Stimulated activated CD8-positive, alpha-beta memory T cell treated with anti-CD3 and anti-CD28 coated beads, Interleukin-15, amount 100 ng/mL, for 1 hour (primary cell): Measurements from ENCODE around the gene NPAS2.

Experiments used
- DNase-seq: peaks from one replicate; pipeline ENCODE4 v3.0.0-alpha.2; 2020; ENCODE audit warnings: low read depth

The NPAS2 gene

GRCh38 chr2:100990166-100990565 is 170.2 kb downstream of the NPAS2 start:
- no peak for DNase-seq

DNA sequence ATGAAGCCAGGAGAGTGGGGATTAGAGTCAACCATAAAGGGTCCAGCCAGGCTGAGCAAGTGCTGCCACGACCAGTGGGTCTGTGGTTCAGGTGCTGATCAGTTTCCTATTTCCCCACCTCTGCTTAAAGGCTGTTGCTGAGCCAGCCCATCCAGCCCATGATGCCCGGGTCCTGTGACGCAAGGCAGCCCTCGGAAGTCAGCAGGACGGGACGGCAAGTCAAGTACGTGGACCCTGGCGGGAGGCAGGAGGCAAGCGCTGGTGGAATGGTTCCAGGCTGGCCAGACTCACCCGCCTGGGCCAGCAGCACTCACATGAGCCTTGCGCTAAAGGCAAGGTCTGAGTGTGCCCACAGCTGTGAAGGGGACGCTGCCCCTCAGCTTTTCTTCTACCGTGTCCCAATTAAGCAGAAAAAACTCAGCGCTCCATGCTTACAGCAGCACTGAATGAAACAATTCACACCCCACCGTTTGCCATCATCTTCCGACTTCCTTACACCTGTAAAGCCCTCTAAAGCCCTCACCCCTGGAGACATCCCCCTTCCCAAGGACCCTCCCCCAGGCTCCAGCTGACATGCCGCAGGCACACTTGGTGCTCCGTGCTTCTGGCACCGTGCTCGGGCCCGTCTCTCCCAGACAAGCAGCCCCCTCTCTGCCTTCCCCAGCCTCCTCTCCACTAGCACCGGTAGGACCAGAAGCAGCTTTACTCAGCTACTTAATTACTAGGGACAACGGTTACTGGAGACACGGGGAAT is 170.9 kb downstream of the NPAS2 start:
- no peak for DNase-seq

- no peak for DNase-seq
These were observed 171.4 kb downstream of the NPAS2 start for GRCh38 chr2:100991404-100991773.

DNA sequence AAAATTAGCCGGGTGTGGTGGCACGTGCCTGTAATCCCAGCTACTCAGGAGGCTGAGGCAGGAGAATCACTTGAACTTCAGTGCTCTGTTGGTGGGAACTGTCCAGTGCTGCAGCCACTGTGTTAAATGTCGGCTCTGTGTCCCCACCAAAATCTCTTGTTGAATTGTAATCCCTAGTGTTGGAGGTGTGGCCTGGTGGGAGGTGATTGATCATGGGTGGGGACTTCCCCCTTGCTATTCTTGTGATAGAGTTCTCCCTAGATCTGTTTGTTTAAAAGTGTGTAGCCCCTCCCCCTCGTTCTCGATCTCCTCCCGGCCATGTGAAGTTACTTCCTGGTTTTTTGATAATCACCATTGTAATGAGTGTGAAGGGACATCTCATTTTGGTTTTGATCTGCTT is 172.3 kb downstream of the NPAS2 start:
- no peak for DNase-seq

DNA sequence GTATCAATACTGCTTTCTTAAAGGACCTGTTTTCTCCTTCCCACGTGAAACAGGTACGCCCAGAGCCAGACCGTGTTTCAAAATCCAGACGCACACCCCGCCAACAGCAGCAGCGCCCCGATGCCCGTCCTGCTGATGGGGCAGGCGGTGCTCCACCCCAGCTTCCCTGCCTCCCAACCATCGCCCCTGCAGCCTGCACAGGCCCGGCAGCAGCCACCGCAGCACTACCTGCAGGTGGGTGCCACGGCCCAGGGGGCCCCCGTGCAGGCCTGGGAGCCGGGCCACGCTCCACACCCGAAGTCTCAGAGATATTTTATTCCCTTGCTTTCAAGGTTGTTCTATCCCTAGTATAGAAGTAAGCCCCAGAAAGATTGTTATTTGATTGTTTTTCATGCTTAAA is 173.4 kb downstream of the NPAS2 start:
- DNase-seq = no peak

DNA sequence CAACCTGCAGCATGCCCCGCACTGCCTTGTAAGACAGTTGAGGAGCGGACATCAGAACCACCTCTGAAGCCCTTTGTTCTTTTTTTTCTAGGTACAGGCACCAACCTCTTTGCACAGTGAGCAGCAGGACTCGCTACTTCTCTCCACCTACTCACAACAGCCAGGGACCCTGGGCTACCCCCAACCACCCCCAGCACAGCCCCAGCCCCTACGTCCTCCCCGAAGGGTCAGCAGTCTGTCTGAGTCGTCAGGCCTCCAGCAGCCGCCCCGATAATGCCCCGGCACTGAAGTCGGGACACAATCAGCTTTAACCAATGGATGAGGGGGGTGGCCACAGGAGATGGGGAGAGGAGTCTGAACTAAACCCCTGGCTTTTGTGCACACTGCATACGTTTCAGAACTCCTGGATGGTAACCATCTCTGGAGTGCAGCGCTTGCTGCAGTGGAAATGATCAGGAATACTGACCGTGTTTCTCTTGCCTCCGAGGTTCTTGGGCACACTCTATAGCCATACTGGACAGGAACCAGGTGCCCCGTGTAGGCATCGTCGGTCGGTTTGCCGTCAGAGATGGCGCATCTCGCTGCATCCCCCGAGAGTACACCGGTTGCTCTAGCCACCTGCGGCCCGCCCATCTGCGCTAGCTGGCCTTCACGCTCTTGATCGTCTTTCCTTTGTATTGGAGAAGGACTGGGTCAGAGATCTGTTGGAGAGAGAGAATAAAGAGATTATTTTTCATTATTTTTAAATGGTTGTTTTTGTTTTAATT is 175.6 kb downstream of the NPAS2 start:
- DNase-seq = no peak

DNA sequence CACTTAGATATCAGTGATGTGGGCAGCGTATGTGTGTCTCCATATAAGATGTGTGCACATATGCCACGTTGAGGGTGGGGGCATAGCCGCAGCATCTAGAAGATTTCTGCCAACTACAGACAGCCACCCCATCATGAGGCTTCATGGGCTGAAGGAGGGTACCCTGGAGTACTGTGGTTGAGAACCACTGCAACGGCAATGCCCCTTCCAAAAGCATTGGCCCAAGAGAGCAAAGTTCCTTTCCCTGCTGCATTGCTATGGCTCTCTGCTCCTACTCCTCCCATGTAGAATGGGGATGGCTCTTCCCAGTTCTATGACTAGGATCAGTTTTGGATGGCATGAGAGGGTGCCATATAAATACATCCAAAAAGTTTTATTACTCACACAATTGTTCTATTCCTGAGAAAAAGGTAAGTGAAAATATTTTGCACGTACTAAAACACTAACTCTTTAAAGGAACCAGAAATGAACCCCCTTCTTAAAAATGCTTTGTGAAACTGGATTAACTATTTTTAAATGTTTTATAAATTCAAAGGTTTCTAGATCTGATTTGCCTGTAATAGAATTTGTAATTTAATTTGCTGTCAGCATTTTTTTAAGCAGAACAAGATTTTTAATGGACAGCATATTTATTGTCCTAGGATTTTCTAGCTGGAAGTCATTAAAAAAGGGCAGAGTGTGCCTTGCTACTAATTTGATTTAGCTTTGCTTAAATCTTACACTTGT is 177.7 kb downstream of the NPAS2 start:
- DNase-seq = no peak

DNA sequence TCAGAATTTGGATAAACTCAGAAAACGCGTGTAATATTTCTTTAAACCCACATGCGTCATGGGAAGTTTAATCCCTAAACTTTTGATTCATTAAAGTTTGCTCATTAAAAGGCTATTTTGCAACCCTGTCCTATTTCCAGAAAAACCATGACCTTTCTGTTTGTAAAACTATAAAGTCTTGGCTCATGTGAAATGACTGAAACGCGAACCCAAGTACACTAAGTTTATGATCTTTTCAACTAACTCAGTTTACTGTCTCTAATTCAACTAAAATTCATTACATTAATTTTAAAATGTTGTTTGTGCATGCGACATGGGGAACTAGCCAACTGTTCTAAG is 178.3 kb downstream of the NPAS2 start:
- no peak for DNase-seq

DNA sequence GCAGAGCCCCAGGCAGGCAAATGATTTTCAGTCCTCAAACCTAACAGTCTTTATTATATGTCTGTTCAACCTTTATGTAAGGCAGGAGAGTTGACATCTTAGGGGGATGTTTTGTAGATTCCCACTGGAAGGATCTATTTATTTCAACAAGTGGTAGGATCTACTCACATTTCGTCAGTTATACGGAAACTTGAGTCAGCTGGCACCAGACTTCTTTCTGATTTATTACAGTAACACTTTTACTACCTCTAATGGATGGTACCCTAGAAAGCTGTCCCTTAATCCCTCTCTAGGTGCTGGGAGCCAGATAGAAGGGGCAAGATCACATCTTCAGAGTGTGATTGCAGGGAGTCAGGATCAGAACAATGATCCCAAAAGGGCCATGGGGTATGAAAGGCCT is 180.1 kb downstream of the NPAS2 start:
- no peak for DNase-seq

- peak; percentile 89 for DNase-seq
These were observed 182.0 kb downstream of the NPAS2 start, which contains the start of gene RPL31 for GRCh38 chr2:101001691-101002561. TSS of gene RPL31 (plus strand) at chr2:101002289. CDS start at chr2:101002702, 413 bp downstream.

DNA sequence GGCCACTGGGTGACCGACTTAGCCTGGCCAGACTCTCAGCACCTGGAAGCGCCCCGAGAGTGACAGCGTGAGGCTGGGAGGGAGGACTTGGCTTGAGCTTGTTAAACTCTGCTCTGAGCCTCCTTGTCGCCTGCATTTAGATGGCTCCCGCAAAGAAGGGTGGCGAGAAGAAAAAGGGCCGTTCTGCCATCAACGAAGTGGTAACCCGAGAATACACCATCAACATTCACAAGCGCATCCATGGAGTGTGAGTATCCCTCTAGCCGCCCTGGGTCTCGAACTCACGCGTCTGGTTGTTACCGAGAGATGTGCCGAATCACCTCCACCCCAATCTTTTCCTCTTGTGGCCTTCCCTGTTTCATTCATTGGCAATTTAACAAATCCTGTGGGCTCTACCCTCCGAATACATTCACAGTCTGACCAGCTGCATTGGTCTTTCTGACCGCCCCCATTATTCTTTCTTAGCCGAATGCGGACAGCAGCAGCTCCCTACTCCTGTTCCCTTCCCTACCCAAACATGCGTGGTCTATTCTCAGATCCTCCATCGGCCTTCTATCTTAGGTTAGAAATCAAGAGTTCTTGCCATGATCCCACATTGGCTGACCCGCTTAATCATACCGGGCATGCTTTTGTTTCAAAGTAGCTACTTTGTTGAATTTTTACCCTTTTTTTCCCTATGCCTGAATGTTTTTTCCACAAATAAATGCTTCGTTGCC is 182.8 kb downstream of the NPAS2 start:
- peak; percentile 2 for DNase-seq

DNA sequence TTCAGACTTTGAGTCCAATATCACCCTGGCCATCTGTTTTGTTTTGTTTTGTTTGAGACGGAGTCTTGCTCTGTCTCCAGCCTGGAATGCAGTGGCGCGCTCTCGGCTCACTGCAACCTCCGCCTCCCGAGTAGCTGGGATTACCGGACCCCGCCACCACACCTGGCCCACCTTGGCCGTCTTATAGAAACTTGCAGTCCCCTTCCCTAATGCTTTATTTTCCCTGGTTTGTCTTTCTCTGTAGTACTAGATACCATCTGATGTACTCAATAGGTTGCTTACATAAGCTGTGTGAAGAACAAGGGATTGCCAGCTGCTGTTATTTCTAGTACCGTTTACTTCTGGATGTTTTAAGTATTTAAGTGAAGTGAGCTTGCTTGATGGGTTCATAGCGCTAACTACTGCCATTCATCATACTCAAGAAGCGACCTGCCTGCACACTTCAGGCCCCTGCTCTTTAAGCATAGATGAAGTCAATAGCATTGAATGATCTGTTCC is 183.4 kb downstream of the NPAS2 start:
- DNase-seq = no peak

DNA sequence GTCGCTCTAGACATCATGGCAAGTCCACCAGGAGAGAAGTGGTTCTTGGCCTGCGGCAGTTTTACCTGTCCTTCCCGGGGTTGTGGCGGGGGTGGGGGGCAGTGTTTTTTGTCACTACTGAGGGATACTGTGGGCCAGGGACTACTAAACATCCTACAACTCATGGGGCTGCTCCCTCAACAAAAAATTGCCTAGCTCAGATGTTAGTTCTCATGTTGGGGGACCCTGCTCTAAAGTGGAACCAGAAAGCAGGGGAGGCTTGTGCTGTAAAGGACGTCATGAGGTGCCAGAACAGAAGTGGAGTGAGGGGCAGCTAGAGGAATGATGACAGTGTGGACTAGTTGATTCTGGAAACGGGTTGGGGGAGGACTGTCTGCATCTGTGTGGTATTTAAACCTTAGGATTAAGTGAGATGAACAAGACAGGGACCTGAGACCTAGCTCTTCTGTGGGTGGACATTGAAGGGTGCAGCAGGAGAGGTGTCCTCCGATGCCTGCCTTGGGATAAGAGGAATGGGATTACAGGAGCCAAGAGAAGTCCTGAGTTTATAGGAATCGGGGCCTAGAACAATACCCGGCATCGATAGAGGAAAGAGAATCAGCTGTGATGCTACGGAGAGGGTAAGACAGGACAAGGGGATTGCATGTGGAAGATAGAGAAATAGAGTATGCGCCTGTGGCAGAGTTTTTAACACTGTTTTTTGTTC is 184.8 kb downstream of the NPAS2 start:
- no peak for DNase-seq

DNA sequence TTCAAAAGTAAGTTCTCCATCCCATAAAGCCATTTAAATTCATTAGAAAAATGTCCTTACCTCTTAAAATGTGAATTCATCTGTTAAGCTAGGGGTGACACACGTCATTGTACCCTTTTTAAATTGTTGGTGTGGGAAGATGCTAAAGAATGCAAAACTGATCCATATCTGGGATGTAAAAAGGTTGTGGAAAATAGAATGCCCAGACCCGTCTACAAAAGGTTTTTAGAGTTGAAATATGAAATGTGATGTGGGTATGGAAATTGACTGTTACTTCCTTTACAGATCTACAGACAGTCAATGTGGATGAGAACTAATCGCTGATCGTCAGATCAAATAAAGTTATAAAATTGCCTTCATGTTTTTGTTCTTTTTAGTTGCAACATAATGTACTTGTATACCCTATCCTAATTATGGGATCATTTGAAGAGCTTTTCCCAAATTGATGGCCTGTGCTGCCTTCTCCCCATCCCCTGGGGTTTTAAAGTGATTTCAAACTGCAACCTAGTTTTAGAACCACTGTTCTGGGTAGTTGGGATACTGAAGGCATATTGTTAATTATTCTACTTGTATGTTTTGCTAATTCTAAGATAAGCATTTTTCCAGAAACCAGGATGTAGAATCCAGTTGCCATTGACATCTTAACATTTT is 186.3 kb downstream of the NPAS2 start:
- no peak for DNase-seq

DNA sequence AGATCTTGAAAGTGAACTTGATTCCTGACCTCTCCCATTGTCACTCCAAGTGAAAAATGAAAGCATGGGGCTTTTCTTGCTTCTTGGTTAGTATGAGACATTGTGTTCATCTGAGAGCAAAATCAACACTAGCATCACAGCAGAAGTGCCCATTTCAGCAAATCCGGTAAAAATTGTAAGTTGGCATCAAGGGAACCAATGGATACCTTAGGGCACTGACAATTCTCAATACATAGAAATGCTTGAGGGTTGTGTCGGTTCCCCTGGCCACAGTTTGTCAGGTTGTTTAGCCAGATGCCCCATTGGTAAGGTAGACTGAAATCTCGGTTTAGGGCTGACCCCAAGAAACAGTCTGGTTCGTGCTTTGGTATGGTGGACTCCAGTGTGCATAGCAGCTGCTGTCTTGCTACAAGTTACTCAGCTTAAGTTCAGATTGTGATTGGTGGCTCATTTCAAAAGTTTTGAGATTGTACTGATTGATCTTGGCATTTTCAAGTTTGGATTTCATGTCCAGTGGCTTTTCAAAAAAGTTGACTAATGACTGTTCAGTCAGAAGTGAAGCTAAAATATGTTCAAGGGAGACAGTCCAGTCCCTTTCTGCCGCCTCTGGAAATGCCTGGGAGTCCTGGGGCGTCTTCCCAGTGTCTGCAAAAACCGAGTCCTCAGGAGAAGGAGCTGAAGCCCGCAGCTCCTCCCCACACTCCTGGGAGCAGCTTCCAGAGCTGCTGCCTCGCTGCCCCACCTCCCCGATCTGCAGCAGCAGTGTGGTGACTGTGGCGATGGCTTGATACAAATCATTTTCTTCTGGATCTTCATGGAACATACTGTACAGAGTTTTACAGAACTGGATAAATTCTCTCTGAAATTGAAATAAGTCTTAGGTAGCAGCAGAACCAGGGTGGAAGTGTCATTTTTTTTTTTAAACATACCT is 187.7 kb downstream of the NPAS2 start:
- no peak for DNase-seq

DNA sequence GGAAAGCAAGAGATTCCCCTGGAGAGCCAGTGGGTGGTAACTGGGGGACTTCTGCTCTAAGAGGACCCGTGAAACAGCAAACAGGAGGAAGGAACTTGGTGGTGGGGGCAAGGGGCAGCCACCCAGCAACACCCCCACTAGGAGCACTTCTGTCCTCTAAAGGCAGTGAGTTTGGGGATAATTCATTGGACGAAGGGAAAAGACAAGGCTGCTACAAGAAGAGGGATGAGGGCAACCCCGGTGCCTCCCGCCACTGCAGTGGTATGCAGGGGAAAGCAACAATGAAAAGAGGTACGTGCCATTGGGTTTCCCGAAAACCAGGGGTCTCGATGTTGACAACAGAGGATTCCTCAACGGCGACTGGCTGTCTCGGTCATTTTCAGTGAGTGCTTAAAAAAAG is 191.2 kb downstream of the NPAS2 start:
- no peak for DNase-seq

DNA sequence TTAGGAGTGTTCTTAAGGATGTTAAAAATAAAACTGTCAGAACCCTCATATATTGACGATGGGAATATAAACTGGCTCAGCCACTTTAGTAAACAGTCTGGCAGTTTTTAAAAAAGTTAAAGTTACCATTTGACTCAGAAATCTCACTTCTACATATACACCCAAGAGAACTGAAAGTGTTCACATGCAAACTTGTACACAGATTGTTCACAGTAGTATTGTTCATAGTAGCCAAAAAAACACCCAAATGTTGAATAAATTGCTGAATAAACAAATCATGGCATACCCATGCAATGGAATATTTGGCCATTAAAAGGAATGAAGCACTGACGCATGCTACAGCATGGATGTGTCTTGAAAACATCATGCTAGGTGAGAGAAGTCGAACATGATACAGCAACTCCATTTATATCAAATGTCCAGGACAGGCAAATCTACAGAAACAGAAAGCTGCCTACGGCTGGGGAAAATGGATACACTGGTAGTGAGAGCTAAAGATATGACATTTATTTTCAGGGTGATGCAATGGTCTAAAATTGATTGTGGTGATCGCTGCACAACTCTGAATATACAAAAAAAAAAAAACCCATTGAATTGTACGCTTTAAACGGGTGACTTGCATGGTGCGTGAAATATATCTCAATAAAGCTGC is 192.2 kb downstream of the NPAS2 start:
- no peak for DNase-seq

- DNase-seq = peak; percentile 15
These were observed 192.8 kb downstream of the NPAS2 start for GRCh38 chr2:101012706-101013181.
